GM12874 (cell line): Measurements from ENCODE around the gene REX1BD.

Experiments used
- CTCF ChIP-seq: IDR thresholded peaks from 2 replicates; pipeline ENCODE4 v1.5.1; 2011; ENCODE audit warnings: low read depth, mild to moderate bottlenecking, control low read depth, low read length, moderate library complexity; ENCODE audit not compliant: insufficient read depth

Gene REX1BD

GRCh38 chr19:18587561-18587960, 1.0 kb upstream of the REX1BD start:
- TF ChIP-seq CTCF = no peak

DNA sequence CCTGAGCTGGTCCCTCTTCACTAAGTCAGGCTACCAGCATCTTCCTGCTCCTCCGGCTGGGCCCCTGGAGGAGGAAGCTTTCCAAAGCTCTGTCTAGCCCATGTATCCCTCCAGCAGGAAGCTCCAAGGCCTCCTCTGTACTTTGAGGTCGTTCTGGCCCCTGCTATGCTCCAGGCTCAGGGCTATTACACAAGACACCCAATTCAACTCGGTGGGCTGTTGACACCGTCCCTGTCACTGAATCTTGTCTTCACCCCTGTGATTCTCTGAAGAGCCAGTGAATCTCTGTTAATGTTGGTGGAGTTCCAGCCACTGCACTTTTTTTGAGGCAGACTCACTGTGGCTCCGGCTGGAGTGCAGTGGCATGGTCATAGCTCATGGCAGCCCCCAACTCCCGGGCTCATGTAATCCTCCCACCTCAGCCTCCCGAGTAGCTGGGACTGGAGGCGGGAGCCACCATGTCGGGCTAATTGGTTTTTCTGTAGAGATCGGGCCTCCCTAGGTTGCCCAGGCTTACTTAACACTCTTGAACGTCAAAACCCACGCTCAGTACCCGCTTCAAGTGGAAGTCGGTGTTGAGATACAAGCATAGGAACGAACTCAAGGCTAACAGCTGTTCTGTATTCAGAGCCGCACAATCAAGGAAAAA, 512 bp upstream of the REX1BD start:
- no peak for TF ChIP-seq CTCF

GRCh38 chr19:18589380-18590272, 1.0 kb downstream of the REX1BD start:
- TF ChIP-seq CTCF = peak; percentile 22; the same call in 1 of the 2 replicates

- no peak for TF ChIP-seq CTCF
Measured at GRCh38 chr19:18590273-18591272, 2.0 kb downstream of the REX1BD start.

- no peak for TF ChIP-seq CTCF
Measured at GRCh38 chr19:18591735-18592385, 3.3 kb downstream of the REX1BD start.

GRCh38 chr19:18593367-18594095, 4.9 kb downstream of the REX1BD start:
- TF ChIP-seq CTCF = no peak
